ENCODE measurements around the gene EFCC1. TPM values are rescaled to one million over a fixed set of nuclear protein-coding genes. Genes with fewer than 3 reads are reported as not detected.

The EFCC1 gene
- total RNA-seq, 2 experiments from 2014 or later = not detected

DNA sequence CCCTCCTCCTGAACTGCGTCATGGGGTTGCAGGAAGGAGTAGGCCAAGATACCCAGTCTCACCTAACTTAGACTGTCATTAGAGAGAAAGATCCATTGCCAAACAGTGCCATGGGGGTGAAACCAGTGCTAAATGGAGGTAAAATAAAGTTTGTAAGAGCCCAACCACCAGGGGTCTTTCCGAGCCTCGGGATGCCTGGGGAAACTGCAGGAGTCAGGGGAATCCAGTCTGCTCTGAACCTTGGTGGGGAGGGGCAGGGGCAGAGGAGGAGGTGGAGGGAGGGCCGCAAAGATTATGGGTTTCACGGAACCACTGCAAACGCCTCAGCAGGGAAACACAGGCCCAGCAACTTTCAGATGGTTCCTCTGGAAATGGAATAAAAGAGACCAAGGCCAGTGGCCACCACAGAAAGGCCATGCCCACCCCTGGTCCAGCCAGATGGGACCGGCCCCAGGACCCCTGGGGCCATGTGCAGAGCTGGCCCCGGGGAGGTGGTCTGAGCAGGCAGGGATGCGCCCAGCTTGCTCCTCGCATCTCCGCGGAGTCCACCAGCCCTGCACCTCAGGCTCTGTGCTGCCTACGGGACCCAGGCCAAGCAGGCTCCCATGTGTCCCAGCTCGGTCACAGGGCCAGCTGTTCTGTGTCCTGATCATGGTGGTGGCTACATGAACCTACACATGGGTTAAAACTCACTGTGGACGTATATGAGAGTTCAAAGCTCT is 39.6 kb downstream of the EFCC1 start:
- POLR2A ChIA-PET = interaction anchor here (1.0 kb wide), 1 partner anchor 24 kb away, joined by 3 read pairs; no protein-coding TSS in a partner anchor

GRCh38 chr3:129045675-129046036 is 44.6 kb downstream of the EFCC1 start:
- no TSS peak for BruUV-seq (replicated peaks)
- H2AFZ ChIP-seq (ENCODE audit: low read length) = no peak overlapping the region
- ChIA-PET CTCF (ENCODE audit: unreplicated experiment) (no interaction called here), POLR2A (no interaction called here)
- no peak for DNase-seq (ENCODE audit: low spot score)
- no peak overlapping the region for H3K27ac ChIP-seq (ENCODE audit: low read depth, low read length, poor library complexity, severe bottlenecking)
- no peak for TF ChIP-seq EZH2phosphoT487 (IDR thresholded peaks at IDR 0.05; ENCODE audit: borderline replicate concordance, low read depth, low read length)
- TF ChIP-seq CTCF (conservative IDR thresholded peaks at IDR 0.05; ENCODE audit: low read length) = no peak
- no peaks in the 10 kb centered on the region for H3K79me2 ChIP-seq (ENCODE audit: insufficient read depth, low read depth, low read length)
- no peaks in the 10 kb centered on the region for H3K36me3 ChIP-seq (ENCODE audit: insufficient read depth, low read length)
- intact Hi-C loops (cut with micrococcal nuclease; ENCODE audit: unreplicated experiment) = no loop called here
- no peaks in the 10 kb centered on the region for H3K9me2 ChIP-seq (ENCODE audit: insufficient read depth, low read length)
- no peaks in the 10 kb centered on the region for H3K4me1 ChIP-seq (ENCODE audit: insufficient read depth, low read length, poor library complexity, severe bottlenecking)
- H4K20me1 ChIP-seq (ENCODE audit: insufficient read depth, low read length) = no peaks in the 10 kb centered on the region
- H3K9me3 ChIP-seq (ENCODE audit: low read length) = no peaks in the 10 kb centered on the region
- no peak overlapping the region for H3K4me2 ChIP-seq (ENCODE audit: low read length)
- no peak overlapping the region for H3K4me3 ChIP-seq (ENCODE audit: low read depth, low read length, poor library complexity, severe bottlenecking)

More for the DNA sequence above, 39.6 kb downstream of the EFCC1 start:
- H2AFZ ChIP-seq (ENCODE audit: low read length) = no peak overlapping the region
- TF ChIP-seq EZH2phosphoT487 (IDR thresholded peaks at IDR 0.05; ENCODE audit: borderline replicate concordance, low read depth, low read length) (no peak), CTCF (conservative IDR thresholded peaks at IDR 0.05; ENCODE audit: low read length) (no peak)
- H4K20me1 ChIP-seq (ENCODE audit: insufficient read depth, low read length) = no peaks in the 10 kb centered on the region
- no TSS peak for BruUV-seq (replicated peaks)
- H3K79me2 ChIP-seq (ENCODE audit: insufficient read depth, low read depth, low read length) = no peaks in the 10 kb centered on the region
- H3K4me3 ChIP-seq (ENCODE audit: low read depth, low read length, poor library complexity, severe bottlenecking) = no peak overlapping the region
- H3K36me3 ChIP-seq (ENCODE audit: insufficient read depth, low read length) = no peaks in the 10 kb centered on the region
- H3K27ac ChIP-seq (ENCODE audit: low read depth, low read length, poor library complexity, severe bottlenecking) = no peak overlapping the region
- intact Hi-C loops (cut with micrococcal nuclease; ENCODE audit: unreplicated experiment) = no loop called here
- no peak for DNase-seq (ENCODE audit: low spot score)
- no peaks in the 10 kb centered on the region for H3K9me2 ChIP-seq (ENCODE audit: insufficient read depth, low read length)
- H3K9me3 ChIP-seq (ENCODE audit: low read length) = no peaks in the 10 kb centered on the region
- no peaks in the 10 kb centered on the region for H3K4me1 ChIP-seq (ENCODE audit: insufficient read depth, low read length, poor library complexity, severe bottlenecking)
- H3K4me2 ChIP-seq (ENCODE audit: low read length) = no peak overlapping the region
- CTCF ChIA-PET (ENCODE audit: unreplicated experiment) = interaction anchor here (0.6 kb wide), 1 partner anchor 13 kb away, joined by 3 read pairs; no protein-coding TSS in a partner anchor

- CTCF ChIA-PET (ENCODE audit: unreplicated experiment) = no interaction called here
- no peaks in the 10 kb centered on the region for H3K9me2 ChIP-seq (ENCODE audit: insufficient read depth, low read length)
- BruUV-seq (replicated peaks) = no TSS peak
- no peaks in the 10 kb centered on the region for H3K79me2 ChIP-seq (ENCODE audit: insufficient read depth, low read depth, low read length)
- intact Hi-C loops (cut with micrococcal nuclease; ENCODE audit: unreplicated experiment) = no loop called here
- DNase-seq (ENCODE audit: low spot score) = no peak
- POLR2A ChIA-PET = no interaction called here
- no peaks in the 10 kb centered on the region for H3K9me3 ChIP-seq (ENCODE audit: low read length)
- no peak overlapping the region for H3K4me3 ChIP-seq (ENCODE audit: low read depth, low read length, poor library complexity, severe bottlenecking)
- no peaks in the 10 kb centered on the region for H3K4me1 ChIP-seq (ENCODE audit: insufficient read depth, low read length, poor library complexity, severe bottlenecking)
- H3K27ac ChIP-seq (ENCODE audit: low read depth, low read length, poor library complexity, severe bottlenecking) = no peak overlapping the region
- no peak overlapping the region for H2AFZ ChIP-seq (ENCODE audit: low read length)
- no peak overlapping the region for H3K4me2 ChIP-seq (ENCODE audit: low read length)
- H3K36me3 ChIP-seq (ENCODE audit: insufficient read depth, low read length) = no peaks in the 10 kb centered on the region
- no peaks in the 10 kb centered on the region for H4K20me1 ChIP-seq (ENCODE audit: insufficient read depth, low read length)
- TF ChIP-seq EZH2phosphoT487 (IDR thresholded peaks at IDR 0.05; ENCODE audit: borderline replicate concordance, low read depth, low read length) = no peak
- TF ChIP-seq CTCF (conservative IDR thresholded peaks at IDR 0.05; ENCODE audit: low read length) = no peak
Measured at GRCh38 chr3:129046037-129046731, 45.1 kb downstream of the EFCC1 start.

Measured in OCI-LY7 (cell line).